Pons (tissue), 1 donor: Measurements from ENCODE around the gene MYH2.

Source experiments
- DNase-seq: peaks from one replicate; pipeline ENCODE4 v3.0.0-alpha.2; 2016; ENCODE audit warnings: low spot score

The MYH2 gene

DNA sequence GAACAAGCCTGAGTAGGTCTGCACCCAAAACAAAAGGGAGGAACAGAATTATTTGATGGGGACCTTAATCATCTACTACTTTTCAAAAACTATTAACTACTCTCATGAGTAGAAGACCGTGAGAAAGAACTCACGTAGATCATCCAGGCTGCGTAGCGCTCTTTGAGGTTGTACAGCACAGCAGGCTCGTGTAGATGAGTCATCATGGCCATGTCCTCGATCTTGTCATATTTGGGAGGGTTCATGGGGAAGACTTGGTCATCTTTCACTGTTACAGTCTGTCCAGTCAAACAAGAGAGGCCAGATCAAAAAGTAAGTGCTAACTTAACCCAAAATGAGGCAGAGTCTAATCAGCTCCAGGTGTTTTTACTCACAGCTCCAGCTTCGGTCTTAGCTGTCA, 33.4 kb downstream of the MYH2 start:
- no peak for DNase-seq

DNA sequence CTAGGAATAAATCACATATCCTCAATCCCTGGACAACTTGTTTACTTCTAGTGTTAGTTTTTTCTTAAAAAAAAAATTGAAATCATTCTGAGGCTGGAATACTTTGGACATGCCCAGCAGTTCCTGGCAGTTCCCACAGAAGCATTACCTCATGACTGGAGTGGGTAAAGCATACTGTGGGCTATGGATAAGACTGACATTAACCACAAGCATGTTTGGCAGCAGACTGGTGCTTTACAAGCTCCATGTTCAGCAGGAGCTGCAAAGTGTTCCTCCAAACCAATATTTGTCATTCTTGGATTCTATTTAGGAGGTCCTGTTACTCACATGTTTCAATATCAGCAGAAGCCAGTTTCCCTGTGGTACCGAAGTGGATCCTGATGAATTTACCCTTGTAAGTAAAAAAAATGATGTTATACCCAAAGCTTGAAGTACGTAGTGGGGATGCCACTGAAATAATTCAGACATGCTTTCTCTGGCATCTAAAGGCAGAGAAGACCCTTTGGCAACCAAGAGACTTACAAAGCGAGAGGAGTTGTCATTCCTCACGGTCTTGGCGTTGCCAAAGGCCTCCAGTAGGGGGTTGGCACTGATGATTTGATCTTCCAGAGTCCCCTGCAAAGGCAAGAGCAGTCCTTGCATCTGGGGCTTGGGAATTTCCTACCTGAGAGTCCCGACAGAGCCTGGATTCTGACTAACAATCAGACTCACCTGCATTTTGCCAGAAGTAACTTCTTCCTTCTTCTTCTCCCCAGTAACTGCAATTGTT, 36.0 kb downstream of the MYH2 start:
- no peak for DNase-seq

DNA sequence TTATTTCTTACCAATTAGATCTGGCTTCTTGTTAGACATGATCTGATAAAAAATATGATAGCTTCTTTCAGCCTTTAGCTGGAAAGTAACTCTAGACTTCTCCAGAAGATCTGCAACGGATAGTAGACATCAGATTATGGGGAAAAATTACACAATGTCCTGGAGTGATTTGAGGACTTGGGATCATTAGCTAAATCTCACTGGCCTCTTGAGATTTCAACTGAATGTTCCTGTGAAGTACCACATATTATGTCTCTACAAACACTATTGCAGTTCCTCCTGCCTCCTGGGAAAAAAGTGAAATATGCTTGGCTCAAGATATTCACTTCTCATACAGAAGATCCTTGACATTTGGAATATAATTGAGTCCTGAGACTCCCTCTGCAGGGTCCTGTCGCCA, 36.6 kb downstream of the MYH2 start:
- no peak for DNase-seq

DNA sequence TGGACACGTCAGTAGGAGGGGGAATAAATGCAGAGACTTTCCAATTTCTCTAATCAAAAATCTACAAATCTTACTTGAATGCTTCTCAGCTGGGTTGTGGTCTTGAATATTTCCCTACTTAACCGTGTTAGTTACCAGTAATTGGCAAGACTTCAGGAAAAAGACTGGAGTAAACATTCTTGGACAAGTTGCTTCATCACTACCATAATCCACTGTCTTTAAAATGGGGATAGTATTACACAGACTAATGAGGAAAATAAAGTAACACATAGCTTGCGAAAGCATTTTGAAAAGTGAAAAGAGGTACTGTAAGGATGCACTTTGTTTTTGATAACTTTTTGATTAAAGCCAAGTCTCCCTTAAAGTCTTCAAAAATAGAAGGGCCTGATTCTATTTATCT, 49.5 kb downstream of the MYH2 start:
- no peak for DNase-seq

DNA sequence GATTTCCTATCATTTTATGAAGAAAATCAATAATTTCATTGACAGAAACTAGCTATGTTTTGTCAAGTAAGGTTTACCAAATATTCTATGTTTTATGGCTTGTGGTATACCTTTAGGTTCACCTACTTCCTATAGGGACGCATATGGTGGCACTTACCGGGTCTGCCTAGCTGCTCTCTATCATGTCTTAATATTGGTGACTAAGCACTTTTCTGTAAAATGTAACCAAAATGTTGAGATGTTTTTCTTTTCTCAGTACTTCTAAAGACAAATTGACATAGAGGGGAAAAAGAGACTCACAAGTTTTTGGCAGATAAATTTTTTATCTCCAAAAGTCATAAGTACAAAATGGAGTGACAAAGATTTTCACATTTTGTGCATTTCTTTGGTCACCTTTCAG, 57.5 kb downstream of the MYH2 start:
- no peak for DNase-seq

DNA sequence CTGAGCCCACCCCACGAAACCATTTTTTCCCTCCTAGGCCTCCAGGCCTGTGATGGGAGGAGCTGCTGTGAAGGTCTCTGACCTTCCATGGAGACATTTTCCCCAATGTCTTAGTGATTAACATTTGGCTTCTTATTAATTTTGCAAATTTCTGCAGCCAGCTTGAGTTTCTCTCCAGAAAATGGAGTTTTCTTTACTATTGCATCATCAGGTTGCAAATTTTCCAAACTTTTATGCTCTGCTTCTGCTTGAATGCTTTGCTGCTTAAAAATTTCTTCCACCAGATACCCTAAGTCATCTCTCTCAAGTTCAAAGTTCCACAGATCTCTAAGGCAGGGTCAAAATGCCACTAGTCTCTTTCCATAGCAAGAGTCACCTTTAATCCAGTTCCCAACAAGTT, 67.2 kb downstream of the MYH2 start:
- DNase-seq, result no peak

DNA sequence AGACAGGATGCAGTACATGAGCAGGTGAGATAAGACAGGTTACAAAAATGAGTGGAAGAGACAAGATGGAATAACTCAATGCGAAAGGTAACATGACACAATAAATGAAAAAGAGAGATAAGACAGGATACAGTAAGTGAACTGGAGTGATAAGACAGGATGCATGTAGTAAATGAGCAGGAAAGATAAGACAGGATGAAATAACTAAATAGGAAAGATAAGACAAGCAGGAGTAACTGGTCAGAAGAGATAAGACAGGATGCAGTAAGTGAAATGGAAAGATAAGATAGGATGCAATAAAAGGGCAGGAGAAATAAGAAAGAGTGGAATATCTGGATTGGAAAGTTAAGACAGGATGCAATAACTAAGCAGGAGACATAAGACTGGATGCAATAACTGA, 71.8 kb downstream of the MYH2 start:
- DNase-seq, result no peak

DNA sequence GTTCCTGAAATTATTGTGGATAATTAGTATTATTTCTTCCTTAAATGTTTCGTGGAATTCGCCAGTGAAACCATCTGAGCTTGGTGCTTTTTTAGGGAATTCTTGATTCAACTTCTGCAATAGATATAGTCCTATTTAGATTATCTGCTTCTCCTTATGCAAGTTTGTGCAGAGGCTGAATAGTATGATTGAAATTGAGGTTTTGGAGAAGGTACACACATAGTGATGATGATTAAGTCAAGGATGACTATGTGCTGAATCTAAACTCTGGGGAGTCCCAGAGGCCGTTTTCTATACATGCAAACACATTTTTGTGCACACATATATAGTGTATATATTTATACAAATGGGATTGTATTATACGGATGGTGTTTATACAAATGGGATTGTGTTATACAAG, 74.9 kb downstream of the MYH2 start:
- no peak for DNase-seq

DNA sequence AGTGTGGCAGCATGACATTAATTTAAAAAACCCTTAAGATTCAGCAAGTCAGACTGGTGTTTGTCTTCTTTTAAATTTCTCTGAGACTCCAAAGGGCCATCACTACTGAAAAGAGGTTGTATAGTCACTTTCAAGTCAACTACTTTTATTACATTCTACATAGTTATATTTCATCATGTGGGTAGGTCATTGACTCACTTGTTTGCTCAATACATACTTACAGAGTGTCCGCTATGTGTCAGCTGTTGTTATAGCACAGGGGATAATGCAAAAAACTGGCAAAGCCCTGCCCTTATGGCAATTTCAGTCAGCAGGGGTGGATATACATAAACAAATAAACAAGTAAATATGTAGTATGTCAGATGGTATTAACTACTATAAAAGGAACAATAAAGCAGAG, 77.6 kb downstream of the MYH2 start:
- no peak for DNase-seq
